Measurements from ENCODE around the gene SOD1. TPM values are rescaled to one million over a fixed set of nuclear protein-coding genes. Genes with fewer than 3 reads are reported as not detected.
A peak's percentile ranks its signal among the peaks of the same experiment; 100 is the strongest.
"Not testable (repeated sequence)": the region's sequence is repeated elsewhere in the genome, so short reads cannot be mapped to it uniquely, and the experiment has no call there.

The SOD1 gene
- 329 and 331 TPM in 2 replicates for polyA plus RNA-seq (2014; cell fraction: cytosol; rRNA removed)
- 161 and 256 TPM in 2 replicates for polyA plus RNA-seq (2014; cell fraction: nucleus; rRNA removed)

DNA sequence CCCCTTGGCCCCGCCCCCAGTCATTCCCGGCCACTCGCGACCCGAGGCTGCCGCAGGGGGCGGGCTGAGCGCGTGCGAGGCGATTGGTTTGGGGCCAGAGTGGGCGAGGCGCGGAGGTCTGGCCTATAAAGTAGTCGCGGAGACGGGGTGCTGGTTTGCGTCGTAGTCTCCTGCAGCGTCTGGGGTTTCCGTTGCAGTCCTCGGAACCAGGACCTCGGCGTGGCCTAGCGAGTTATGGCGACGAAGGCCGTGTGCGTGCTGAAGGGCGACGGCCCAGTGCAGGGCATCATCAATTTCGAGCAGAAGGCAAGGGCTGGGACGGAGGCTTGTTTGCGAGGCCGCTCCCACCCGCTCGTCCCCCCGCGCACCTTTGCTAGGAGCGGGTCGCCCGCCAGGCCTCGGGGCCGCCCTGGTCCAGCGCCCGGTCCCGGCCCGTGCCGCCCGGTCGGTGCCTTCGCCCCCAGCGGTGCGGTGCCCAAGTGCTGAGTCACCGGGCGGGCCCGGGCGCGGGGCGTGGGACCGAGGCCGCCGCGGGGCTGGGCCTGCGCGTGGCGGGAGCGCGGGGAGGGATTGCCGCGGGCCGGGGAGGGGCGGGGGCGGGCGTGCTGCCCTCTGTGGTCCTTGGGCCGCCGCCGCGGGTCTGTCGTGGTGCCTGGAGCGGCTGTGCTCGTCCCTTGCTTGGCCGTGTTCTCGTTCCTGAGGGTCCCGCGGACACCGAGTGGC lies at the start of gene SOD1:
SOD1 (plus strand) TSS at position 158 of the 723 bp plus-strand sequence; CDS start at position 235, 77 bp downstream.
- DNase-seq (ENCODE audit: low spot score), result peak; percentile 90

DNA sequence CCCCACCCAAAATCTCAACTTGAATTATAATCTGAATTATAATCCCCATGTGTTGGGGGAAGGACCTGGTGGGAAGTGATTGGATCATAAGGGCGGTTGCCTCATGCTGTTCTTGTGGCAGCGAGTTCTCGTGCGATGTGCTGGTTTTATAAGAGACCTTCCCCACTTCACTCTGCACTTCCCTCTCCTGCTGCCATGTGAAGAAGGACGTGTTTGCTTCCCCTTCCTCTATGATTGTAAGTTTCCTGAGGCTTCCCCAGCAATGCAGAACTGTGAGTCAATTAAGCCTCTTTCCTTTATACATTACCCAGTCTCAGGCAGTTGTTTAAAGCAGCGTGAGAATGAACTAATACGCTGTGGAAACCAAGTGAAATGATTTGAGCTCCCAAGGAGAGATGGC lies 48.0 kb upstream of the SOD1 start:
- DNase-seq (ENCODE audit: low spot score), result no peak

DNA sequence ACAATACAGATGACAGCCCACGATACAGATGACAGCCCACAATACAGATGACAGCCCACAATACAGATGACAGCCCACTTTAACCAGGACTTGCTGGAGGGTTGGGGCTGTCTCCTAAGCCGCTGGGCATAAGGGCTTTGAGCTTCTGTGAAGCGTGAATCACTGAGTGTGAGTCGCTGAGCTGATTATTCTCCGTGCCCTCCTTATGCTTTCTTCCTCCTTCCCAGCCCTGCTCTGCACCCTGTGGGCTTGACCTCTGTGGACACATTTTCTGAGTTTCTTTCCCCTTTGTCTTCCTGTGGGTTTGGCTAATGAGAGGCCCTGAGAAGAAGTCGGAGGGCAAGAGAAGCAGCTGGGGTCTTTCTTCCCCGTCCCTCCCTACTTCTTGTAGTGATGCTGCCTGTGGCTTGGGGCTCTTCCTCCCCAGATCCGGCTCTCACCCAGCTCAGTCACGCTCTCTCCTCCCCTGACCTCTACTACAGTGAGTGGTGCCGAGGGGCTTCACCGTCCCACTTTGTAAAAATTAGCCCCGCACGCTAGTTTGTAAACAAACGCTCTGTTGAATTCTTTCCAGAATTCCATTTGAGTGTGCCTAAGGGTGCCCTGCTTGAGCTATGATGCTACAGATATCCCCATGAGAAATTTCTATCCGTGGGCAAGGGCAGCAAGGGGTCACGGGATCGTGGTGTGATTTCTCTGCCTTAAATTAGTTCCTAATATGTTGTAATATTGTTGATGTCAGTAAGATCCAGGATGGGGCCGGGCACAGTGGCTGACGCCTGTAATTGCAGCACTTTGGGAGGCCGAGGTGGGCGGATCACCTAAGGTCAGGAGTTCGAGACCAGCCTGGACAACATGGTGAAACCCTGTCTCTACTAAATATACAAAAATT lies 46.4 kb upstream of the SOD1 start:
- peak; percentile 23 for DNase-seq (ENCODE audit: low spot score)

DNA sequence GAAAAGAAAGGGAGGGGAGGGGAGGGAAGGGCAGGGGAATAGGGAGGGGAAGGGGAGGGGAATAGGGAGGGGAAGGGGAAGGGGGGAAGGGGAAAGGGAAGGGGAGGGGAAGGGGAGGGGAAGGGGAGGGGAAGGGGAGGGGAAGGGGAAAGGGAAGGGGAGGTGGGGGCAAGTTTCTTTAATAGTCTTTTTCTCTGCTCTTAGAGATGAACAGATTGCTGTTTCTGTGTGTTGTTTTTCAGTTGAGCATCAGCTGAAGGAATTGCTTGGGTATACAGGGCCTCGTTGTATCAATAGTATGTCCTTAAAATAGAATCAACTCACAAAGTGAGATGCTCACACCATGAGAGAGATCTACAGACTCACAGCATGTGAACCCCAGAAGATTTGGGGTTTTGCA lies 44.8 kb upstream of the SOD1 start:
- DNase-seq (ENCODE audit: low spot score), result no peak

DNA sequence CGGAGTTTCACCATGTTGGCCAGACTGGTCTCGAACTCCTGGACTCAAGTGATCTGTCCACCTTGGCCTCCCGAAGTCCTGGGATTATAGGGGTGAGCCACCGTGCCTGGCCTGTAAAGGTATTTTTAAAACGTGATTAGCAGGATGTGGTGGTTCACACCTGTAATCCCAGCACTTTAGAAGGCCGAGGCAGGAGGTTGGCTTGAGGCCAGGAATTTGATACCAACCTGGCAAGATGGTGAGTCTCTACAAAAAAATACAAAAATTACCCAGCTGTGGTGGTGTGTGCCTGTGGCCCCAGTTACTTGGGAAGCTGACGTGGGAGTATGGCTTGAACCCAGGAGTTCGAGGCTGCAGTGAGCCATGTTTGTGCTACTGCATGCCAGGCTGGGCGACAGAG lies 43.3 kb upstream of the SOD1 start:
- DNase-seq (ENCODE audit: low spot score), result no peak

DNA sequence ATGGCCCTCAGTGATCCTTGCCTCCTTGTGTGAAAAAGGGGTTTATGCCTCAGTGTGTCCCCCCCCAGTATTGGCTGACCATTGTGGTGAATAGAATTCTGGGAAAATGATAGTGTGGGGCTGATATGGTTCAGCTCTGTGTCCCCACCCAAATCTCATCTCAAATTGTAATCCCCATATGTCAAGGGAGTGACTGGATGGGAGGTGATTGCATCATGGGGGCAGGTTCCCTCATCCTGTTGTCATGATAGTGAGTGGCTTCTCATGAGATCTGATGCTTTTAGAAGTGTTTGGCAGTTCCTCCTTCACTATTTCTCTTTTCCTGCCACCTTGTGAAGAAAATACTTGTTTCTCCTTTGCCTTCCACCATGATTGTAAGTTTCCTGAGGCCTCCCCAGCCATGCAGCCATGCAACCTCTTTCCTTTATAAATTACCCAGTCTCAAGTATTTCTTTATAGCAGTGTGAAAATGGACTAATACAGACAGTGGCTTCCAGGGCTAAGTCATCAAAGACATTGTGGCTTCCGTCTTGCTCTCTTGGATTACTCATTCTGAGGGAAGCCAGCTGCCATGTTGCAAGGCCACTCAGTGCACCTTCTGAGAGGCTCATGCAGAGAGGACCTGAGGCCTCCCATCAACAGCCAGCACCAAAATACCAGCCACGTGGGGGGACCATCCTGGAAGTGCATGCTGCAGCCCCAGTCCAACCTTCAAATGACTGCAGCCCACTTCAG lies 40.6 kb upstream of the SOD1 start:
- no peak for DNase-seq (ENCODE audit: low spot score)

DNA sequence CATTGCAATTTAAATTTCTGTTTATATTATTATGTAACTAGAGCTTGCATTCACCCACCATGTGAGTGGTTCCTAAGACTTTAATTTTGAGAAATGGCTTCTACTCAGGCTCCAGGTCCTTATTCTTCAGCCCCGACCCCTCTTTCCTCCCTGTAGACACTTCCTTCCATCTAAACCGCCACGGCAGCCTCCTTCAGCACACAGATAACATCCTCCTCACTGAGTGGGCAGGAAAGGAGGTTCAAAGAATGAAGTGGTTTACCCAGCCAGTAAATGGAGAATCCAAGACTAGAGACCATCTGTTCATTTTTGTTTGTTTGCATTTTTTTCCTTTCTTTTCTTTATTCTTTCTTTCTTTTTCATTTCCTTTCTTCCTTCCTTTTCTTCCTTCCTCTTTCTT lies 37.1 kb upstream of the SOD1 start:
- DNase-seq (ENCODE audit: low spot score), result no peak

DNA sequence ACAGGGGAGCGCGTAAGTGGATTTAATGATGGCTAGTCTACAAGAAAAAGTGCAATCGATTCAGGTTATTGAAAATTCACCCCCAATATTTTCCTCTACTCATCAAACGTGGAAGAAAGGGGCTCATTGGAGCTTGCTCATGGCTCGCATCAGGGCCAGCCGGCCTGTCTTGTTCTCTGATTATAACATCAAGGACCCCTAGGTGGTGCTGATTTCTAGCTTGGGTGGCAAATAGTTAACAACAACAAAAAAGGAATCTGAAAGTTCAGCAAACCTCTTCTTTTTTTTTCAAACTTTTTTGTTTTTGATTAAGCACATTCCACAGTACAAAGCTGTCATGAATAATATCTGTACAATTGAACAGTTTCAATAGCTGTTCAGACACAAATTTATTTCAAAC lies 35.8 kb upstream of the SOD1 start:
- DNase-seq (ENCODE audit: low spot score), result no peak

DNA sequence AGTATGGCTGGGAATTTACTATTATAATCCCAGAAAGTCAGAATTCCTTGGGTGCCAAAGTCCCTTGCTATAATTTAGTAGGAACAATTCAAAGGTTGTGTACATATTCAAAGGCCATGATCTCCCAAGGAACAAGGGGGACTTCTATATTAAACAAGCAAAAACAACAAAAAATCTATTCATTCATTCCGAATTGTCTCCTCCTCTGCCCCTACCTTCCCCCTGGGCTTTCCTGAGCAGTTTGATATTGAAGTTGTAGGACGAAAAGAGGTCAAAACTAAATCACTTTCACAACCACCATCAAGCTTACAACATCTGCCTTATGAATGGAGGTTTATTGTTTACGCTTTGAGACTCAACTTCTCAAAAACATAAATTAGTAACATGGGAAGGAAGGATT lies 35.3 kb upstream of the SOD1 start:
- DNase-seq (ENCODE audit: low spot score), result no peak

DNA sequence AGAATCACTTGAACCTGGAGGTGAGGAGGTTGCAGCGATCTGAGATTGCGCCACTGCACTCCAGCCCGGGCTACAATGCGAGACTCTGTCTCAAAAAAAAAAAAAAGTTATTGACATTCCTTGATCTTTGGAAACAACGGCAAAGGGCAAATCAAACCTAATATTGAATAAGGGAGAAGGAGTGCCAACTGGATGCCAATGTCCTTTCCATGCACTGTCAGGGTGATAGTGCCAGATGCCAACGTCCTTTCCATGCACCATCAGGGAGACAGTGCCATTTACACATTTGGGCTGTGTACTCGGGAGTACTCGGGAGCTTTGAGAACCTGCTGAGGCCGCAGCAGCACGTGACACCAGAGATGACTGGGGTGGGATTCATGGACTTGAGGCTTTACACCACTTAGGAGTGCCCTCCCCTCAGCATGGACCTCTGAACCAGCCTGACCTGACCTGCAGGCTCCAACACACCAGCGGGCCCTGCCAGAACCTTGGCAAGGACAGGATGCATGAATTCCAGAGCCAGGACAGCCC lies 34.5 kb upstream of the SOD1 start:
- no peak for DNase-seq (ENCODE audit: low spot score)

DNA sequence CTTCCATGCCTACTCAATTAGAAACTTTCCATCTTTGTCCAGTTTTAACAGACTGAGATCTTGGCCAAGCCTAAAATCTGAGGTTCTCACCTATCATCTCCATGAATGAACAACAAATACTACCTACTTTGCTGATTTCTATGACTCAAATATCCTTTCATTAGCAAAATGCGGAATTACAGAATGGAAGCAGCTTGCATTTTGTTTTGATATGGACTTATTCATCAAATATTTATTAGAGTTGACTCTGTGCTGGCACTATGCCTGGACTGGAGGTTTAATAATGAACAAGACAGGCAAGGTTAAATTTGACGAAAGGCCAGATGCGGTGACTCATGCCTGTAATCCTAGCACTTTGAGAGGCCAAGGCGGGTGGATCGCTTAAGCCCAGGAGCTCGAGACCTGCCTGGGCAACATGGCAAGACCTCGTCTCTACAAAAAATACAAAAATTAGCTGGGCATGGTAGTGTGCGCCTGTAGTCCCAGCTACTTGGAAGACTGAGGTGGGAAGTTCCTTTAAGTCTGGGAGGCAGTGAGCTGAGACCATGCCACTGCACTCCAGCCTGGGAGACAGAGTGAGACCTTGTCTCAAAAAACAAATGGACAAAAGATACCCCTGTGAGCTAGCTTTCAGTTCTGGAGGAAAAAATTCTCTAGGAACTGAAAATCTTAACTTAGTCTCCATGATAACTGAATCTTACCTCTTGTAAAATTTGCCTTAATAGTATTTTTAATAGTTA lies 29.4 kb upstream of the SOD1 start:
- DNase-seq (ENCODE audit: low spot score), result no peak

DNA sequence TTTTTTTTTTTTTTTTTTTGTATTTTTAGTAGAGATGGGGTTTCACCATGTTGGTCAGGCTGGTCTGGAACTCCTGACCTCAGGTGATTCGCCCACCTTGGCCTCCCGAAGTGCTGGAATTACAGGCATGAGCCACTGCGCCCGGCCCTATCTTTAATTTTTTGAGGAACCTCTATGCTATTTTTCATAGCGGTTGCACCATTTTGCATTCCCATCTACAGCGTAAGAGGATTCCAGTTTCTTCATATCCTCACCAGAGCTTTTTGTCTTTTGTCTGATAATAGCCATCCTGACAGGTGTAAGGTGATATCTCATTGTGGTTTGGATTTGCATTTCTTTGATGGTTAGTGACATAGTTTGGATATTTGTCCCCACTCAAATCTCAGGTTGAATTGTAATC lies 27.6 kb upstream of the SOD1 start:
- DNase-seq (ENCODE audit: low spot score), result not testable (repeated sequence)

DNA sequence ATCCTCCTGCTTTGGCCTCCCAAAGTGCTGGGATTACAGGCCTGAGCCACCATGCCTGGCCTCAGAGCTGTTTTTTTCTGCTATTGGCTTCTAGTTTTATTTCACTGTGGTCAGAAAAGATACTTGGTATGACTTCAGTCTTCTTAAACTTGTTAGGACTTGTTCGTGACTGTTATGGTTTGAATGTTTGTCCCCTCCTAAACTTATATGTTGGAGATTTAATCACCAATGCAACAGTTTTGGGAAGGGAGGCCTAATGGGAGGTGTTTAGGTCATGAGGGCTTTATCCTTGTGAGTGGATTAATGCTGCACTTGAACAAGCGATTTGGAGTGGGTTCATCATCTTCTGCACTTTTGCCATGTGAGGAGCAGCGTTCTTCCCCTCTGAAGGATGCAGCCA lies 24.5 kb upstream of the SOD1 start:
- no peak for DNase-seq (ENCODE audit: low spot score)

DNA sequence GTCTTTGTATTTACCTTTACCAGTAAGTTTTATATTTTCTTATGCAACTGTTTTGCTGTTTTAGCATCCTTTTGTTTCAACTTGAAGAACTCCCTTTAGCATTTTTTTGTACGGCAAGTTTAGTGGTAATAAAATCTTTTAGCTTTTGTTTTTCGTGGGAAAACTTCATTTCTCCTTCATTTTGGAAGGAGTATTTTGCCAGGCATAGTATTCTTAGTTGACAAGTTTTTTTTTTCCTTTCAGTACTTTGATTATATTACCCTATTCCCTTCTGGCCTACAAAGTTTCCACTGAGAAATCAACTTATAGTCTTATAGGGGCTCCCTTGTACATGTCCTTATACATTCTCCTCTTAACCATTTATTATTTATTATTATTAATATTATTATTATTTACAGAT lies 22.6 kb upstream of the SOD1 start:
- no peak for DNase-seq (ENCODE audit: low spot score)

DNA sequence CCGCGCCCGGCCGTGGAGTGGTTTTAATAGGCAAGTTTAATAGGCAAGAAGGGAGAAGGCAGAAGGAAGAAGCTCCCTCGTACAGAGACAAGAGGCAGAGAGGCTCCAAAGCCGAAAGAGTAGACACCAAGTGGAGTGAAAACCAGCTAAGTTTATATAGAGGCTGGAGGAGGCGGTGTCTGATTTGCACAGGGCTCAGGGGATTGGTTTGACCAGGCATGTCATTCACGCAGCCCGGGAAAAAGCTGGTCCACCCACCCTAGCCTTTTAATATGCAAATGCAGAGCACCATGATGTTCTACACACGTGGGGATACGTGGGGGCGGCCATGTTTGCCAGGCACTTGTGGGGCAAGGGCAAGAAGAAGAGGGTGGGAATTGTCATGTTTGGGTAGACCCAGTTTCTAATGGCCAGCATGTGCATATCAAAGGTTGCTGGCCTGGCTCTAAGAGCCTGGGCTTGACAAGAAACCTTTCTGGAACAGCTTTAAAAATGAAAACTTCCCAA lies 18.0 kb upstream of the SOD1 start:
- DNase-seq (ENCODE audit: low spot score), result no peak

DNA sequence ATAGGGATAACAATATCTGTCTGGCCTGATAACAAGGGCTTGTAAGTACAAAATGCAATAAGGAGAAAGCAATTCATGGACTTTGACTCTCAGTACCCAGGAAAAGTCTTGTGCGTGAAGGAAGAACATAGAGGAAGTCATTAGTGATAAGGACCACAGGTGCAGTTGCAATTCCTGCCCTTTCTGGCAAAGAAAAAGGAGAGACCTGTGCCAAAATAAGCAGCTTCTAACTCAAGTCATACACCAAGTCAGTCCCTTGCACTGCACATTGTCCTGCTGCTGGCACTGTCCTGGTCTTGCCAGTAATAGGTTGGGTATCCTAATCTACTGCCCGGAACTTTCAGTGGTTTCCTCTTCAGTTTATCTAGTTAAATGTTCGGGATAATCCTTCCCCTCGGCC lies 14.8 kb upstream of the SOD1 start:
- DNase-seq (ENCODE audit: low spot score), result no peak

DNA sequence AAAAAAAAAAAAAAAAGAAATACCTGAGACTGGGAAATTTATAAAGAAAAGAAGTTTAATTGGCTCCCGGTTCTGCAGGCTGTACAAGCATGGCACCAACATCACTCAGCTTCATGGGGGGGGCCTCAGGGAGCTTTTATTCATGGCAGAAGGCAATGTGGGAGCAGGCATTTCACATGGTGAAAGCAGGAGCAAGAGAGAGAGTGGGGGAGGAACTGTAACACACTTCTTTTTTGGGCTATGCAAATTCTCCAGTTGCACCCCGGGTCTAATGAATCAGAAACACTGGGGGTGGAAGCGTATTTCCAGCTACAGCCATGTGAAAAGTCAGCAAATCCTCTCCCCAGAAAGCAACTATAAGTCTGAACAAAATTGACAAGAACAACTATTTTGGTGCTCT lies 11.8 kb upstream of the SOD1 start:
- no peak for DNase-seq (ENCODE audit: low spot score)

DNA sequence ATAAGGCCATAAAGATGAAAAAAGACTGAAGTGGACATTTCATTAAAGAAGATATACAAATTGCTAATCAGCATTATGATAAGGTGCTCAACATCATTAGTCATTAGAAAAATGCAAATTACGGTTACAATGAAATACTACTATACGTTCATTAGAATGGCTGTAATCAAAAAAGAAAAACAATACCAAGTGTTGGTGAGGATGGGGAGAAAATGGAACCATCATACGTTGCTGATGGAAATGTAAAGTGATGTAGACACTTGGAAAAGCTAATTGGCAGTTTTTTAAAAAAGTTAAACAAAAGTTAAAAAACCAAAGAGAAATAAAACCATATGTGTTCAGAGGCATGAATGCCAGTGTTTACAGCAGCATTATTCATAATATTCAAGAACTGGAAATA lies 8.6 kb upstream of the SOD1 start:
- DNase-seq (ENCODE audit: low spot score), result no peak

DNA sequence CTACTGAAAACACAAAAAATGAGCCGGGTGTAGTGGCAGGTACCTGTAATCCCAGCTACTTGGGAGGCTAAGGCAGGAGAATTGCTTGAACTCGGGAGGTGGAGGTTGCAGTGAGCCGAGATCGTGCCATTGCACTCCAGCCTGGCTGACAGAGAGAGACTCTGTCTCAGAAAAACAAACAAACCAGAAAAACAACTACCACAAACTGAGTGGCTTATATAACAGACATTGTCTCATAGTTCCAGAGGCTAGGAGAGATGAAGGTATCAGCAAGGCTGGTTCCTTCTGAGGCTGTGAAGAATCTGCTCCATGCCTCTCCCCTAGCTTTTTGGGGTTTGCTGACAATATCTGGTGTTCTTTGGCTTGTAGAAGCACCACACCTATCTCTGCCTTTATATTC lies 8.0 kb upstream of the SOD1 start:
- DNase-seq (ENCODE audit: low spot score), result not testable (repeated sequence)

DNA sequence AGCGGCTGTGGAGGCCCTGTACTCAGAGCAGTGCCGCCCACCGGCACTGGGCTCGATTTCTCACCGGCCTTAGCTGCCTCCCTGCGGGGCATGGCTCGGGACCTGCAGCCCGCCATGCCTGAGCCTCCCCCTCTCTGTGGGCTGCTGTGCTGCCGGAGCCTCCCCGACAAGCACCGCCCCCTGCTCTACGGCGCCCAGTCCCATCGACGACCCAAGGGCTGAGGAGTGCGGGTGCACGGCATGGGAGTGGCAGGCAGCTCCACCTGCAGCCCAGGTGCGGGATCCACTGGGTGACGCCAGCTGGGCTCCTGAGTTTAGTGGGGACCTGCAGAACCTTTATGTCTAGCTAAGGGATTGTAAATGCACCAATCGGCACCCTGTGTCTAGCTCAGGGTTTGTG lies 5.2 kb upstream of the SOD1 start:
- DNase-seq (ENCODE audit: low spot score), result no peak
